Uterus (tissue), 4 donors: ENCODE results near the gene KRIT1. TPM values are rescaled to one million over a fixed set of nuclear protein-coding genes. Genes with fewer than 3 reads are reported as not detected.

ENCODE experiments used
- DNase-seq, 2 donors: peaks; one replicate each; pipeline ENCODE4 v3.0.0-alpha.2; 2019 to 2020
- H3K27ac ChIP-seq, 2 donors: fragments of 200-600 bp; sonication (generic); 1 replicate in 1 of 2; 2 replicates in 1 of 2; pipeline ENCODE4 v1.5.1; 2016 to 2018
- H3K27me3 ChIP-seq, 2 donors: fragments of 200-600 bp; sonication (generic); one replicate each; pipeline ENCODE4 v1.5.1; 2018 to 2019; ENCODE audit warnings: control low read depth in 1 of 2
- H3K36me3 ChIP-seq, 2 donors: fragments of 200-600 bp; sonication (generic); one replicate each; pipeline ENCODE4 v1.5.1; 2019; ENCODE audit warnings: control low read depth in 1 of 2
- H3K4me1 ChIP-seq, 2 donors: fragments of 200-600 bp; sonication (generic); one replicate each; pipeline ENCODE4 v1.5.1; 2018 to 2019; ENCODE audit warnings: control low read depth in 1 of 2
- H3K4me3 ChIP-seq, 2 donors: fragments of 200-600 bp; sonication (generic); 1 replicate in 1 of 2; 2 replicates in 1 of 2; pipeline ENCODE4 v1.5.1; 2018 to 2019; ENCODE audit warnings: mild to moderate bottlenecking in 1 of 2
- H3K9me3 ChIP-seq, 2 donors: fragments of 200-600 bp; sonication (generic); one replicate each; pipeline ENCODE4 v1.5.1; 2019; ENCODE audit warnings: control low read depth in 1 of 2
- CTCF ChIP-seq, 4 experiments: fragments of 200-600 bp in 2 of 4; fragments of 450-650 bp in 2 of 4; sonication (generic) in 2 of 4; IDR thresholded peaks; one replicate each; pipeline ENCODE4 v1.5.1; 2016 to 2019; ENCODE audit warnings: antibody characterized with exemption in 4 of 4, mild to moderate bottlenecking in 2 of 4, moderate library complexity in 1 of 4
- POLR2A ChIP-seq, 2 donors: fragments of 450-650 bp; IDR thresholded peaks; one replicate each; pipeline ENCODE4 v1.6.1; 2016; ENCODE audit warnings: antibody characterized with exemption in 2 of 2, mild to moderate bottlenecking in 1 of 2, moderate library complexity in 1 of 2
- intact Hi-C: fragments of 100-400 bp; cut with DNase I; formaldehyde crosslinking; loops from one replicate; pipeline ENCODE4 v1.15.1; 2023; ENCODE audit warnings: low total_unique reads
- total RNA-seq, 4 donors: library from RNA; depleted of rRNA in 3 of 4; stranded (reverse); fragments of >200 nt in 3 of 4; gene quantifications; one replicate each; pipeline versions ENCODE4 v1.1.0 to v1.2.4, GENCODE V29; 2014 to 2023
- donor health status: DM: yes; HTN: yes; CAD: no.

KRIT1 gene
- total RNA-seq, 4 donors from 2014 or later: 63.3 to 161 (median 101) TPM

- Histone ChIP-seq H3K27me3 (no peaks in the 10 kb centered on the region), H3K27ac (no peak overlapping the region), H3K4me3 (no peak overlapping the region), H3K36me3 (no peaks in the 10 kb centered on the region), H3K9me3 (no peaks in the 10 kb centered on the region), H3K4me1 (no peaks in the 10 kb centered on the region)
- intact Hi-C loops: no loop called here
- TF ChIP-seq POLR2A (IDR thresholded peaks at IDR 0.05) (no peak), CTCF (IDR thresholded peaks at IDR 0.05) (no peak)
- no peak for DNase-seq
Measured at GRCh38 chr7:92275327-92275726, 29.6 kb upstream of the KRIT1 start.

GRCh38 chr7:92268921-92269320 lies 23.2 kb upstream of the KRIT1 start:
- TF ChIP-seq POLR2A (IDR thresholded peaks at IDR 0.05): no peak
- TF ChIP-seq CTCF (IDR thresholded peaks at IDR 0.05): no peak
- intact Hi-C loops: no loop called here
- Histone ChIP-seq H3K27me3 (no peaks in the 10 kb centered on the region), H3K36me3 (no peaks in the 10 kb centered on the region), H3K4me1 (no peaks in the 10 kb centered on the region), H3K27ac (no peak overlapping the region), H3K4me3 (no peak overlapping the region), H3K9me3 (no peaks in the 10 kb centered on the region)
- DNase-seq: no peak

GRCh38 chr7:92266415-92267241 lies 20.9 kb upstream of the KRIT1 start:
- no peak overlapping the region for H3K27ac ChIP-seq
- intact Hi-C loops: no loop called here
- H3K27me3 ChIP-seq: no peaks in the 10 kb centered on the region
- H3K4me1 ChIP-seq: no peaks in the 10 kb centered on the region
- H3K36me3 ChIP-seq: no peaks in the 10 kb centered on the region
- DNase-seq: no peak
- H3K9me3 ChIP-seq: no peaks in the 10 kb centered on the region
- H3K4me3 ChIP-seq: no peak overlapping the region
- TF ChIP-seq CTCF (IDR thresholded peaks at IDR 0.05): no peak
- TF ChIP-seq POLR2A (IDR thresholded peaks at IDR 0.05): no peak

GRCh38 chr7:92260248-92260781 lies 14.6 kb upstream of the KRIT1 start:
- Histone ChIP-seq H3K9me3 (no peaks in the 10 kb centered on the region), H3K27me3 (no peaks in the 10 kb centered on the region), H3K4me3 (no peak overlapping the region), H3K4me1 (no peaks in the 10 kb centered on the region), H3K36me3 (no peaks in the 10 kb centered on the region), H3K27ac (no peak overlapping the region)
- intact Hi-C loops: no loop called here
- DNase-seq: no peak
- TF ChIP-seq CTCF (IDR thresholded peaks at IDR 0.05) (no peak), POLR2A (IDR thresholded peaks at IDR 0.05) (no peak)

- intact Hi-C loops: no loop called here
- no peak overlapping the region for H3K27ac ChIP-seq
- no peak overlapping the region for H3K4me3 ChIP-seq
- H3K4me1 ChIP-seq: no peaks in the 10 kb centered on the region
- DNase-seq: no peak
- H3K27me3 ChIP-seq: no peaks in the 10 kb centered on the region
- TF ChIP-seq CTCF (IDR thresholded peaks at IDR 0.05): no peak
- TF ChIP-seq POLR2A (IDR thresholded peaks at IDR 0.05): no peak
- H3K9me3 ChIP-seq: no peaks in the 10 kb centered on the region
- no peaks in the 10 kb centered on the region for H3K36me3 ChIP-seq
Measured at GRCh38 chr7:92259610-92260247, 14.0 kb upstream of the KRIT1 start.
